ENCODE data around the gene BARHL1. TPM values are rescaled to one million over a fixed set of nuclear protein-coding genes. Genes with fewer than 3 reads are reported as not detected.

BARHL1 gene
- total RNA-seq, 4 donors from 2014 or later: not detected

DNA sequence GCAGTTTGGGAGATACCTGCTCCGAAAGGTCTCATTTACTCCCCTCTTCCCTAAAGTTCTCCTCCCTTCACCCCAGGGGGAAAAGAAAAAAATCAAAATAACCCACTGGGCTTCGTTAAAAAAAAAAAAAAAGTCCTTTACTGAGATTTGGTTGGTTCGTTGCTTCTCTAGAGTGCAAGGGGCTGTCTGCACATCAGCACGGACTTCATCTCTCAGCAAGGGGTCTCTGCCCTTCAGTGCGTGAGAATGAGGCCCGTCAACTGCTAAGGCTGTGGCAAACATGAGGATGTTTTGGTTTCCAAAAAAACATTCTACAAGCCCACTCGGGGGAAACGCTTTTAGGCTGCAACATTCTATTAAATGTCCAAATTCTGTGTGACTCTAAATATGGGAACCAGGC is 10.0 kb downstream of the BARHL1 start:
- no peak for TF ChIP-seq EP300 (IDR thresholded peaks at IDR 0.05; ENCODE audit: low read depth)
- no peak for TF ChIP-seq POLR2AphosphoS5 (IDR thresholded peaks at IDR 0.05)
- TF ChIP-seq, protein P1, sequence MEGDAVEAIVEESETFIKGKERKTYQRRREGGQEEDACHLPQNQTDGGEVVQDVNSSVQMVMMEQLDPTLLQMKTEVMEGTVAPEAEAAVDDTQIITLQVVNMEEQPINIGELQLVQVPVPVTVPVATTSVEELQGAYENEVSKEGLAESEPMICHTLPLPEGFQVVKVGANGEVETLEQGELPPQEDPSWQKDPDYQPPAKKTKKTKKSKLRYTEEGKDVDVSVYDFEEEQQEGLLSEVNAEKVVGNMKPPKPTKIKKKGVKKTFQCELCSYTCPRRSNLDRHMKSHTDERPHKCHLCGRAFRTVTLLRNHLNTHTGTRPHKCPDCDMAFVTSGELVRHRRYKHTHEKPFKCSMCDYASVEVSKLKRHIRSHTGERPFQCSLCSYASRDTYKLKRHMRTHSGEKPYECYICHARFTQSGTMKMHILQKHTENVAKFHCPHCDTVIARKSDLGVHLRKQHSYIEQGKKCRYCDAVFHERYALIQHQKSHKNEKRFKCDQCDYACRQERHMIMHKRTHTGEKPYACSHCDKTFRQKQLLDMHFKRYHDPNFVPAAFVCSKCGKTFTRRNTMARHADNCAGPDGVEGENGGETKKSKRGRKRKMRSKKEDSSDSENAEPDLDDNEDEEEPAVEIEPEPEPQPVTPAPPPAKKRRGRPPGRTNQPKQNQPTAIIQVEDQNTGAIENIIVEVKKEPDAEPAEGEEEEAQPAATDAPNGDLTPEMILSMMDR (IDR thresholded peaks at IDR 0.05): no peak
- TF ChIP-seq POLR2A (IDR thresholded peaks at IDR 0.05): no peak
- intact Hi-C loops (cut with DNase I; ENCODE audit: low total_unique reads): no loop called here
- in situ Hi-C loops (cut with MboI; ENCODE audit: low pct_ligation_motif_present in 1 of 4, low pct_unique_long_range_greater_than_20kb in 1 of 4, low sequenced_read_pairs in 3 of 4): no loop called here
- Histone ChIP-seq H3K27me3 (peaks cover 52% of the 10 kb centered on the region), H3K9me3 (no peaks in the 10 kb centered on the region), H3K4me1 (peaks cover 0 to 14% (median 12%) of the 10 kb centered on the region in 4 donors), H3K36me3 (peaks cover 0 to 9% (median 1%) of the 10 kb centered on the region in 4 donors), H3K4me3 (no peak overlapping the region), H3K27ac (no peak overlapping the region)
- 87 to 88% methylated on average over 7 to 8 of the region's 8 CpGs for WGBS, 2 donors (ENCODE audit: low coverage in 1 of 2)
- DNase-seq: no peak

DNA sequence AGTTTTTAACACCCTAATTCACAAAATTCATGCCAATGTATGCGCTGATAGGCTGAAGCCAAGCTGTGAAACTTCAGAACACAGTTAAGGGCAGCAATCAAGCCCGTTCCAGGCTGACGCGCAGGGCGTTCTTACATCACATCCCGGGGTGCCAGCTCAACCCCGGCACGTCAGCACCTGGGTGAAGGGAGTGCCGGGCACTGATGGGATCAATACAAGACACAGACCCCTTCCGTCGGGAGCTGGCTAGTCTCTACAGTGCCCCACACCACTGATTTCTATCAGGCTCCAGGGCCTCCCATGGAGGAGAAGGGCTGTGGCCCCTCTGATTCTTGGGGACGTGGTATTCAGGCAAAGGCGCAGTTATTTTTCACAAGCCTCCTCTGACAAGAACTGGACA is 12.0 kb downstream of the BARHL1 start:
- Histone ChIP-seq H3K27ac (no peak overlapping the region), H3K27me3 (peaks cover 33% of the 10 kb centered on the region), H3K4me3 (no peak overlapping the region), H3K9me3 (no peaks in the 10 kb centered on the region), H3K4me1 (peaks cover 0 to 14% (median 9%) of the 10 kb centered on the region in 4 donors), H3K36me3 (peaks cover 0 to 9% (median 1%) of the 10 kb centered on the region in 4 donors)
- WGBS, 2 donors (ENCODE audit: low coverage in 1 of 2): 98% methylated on average over 10 of the region's 13 CpGs; no CpG with 5 or more reads in 1 of the 2 donors
- intact Hi-C loops (cut with DNase I; ENCODE audit: low total_unique reads): no loop called here
- TF ChIP-seq EP300 (IDR thresholded peaks at IDR 0.05; ENCODE audit: low read depth) (no peak), POLR2A (IDR thresholded peaks at IDR 0.05) (no peak), POLR2AphosphoS5 (IDR thresholded peaks at IDR 0.05) (no peak)
- TF ChIP-seq, protein P1 (IDR thresholded peaks at IDR 0.05): no peak
- in situ Hi-C loops (cut with MboI; ENCODE audit: low pct_ligation_motif_present in 1 of 4, low pct_unique_long_range_greater_than_20kb in 1 of 4, low sequenced_read_pairs in 3 of 4): no loop called here
- DNase-seq: no peak

DNA sequence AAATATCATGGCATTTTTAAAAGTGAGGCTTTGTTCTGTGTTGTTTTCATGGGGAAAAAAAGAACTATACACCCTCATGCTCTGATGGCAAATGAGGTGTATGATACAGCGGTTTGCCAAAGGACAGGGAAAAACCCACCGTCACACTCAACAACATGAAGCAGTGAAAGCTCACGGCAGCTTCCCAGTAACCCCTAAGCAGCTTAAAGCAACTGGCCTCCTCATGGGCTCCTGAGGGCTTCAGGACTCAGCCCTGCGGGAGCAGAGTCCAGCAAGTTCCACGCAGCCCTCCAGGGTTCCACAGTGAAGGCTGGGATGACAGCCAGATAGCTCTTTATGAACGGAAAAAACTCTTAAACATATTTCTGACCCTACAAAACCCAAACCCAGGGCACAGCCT is 12.9 kb downstream of the BARHL1 start:
- intact Hi-C loops (cut with DNase I; ENCODE audit: low total_unique reads): no loop called here
- 81 to 88% methylated on average over 4 to 6 of the region's 6 CpGs for WGBS, 2 donors (ENCODE audit: low coverage in 1 of 2)

DNA sequence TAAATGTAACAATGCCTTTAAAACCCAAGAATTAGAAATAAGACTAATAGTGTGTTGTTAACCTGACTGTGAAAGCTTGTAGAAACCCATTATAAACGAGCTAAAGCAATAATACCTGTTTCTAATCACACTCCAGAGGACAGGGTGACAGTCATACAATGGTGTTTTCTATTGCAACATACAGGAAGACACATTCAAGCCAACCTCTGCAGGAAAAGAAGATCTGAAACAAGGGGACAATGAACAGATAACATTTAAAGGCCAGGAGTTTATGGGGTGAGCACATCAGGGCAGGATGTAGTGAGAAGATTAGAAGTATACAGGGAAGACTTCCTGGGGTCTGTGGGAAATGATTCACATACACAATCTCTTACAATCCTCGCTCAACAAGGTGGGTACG is 13.8 kb downstream of the BARHL1 start:
- Histone ChIP-seq H3K9me3 (no peaks in the 10 kb centered on the region), H3K4me1 (no peaks in the 10 kb centered on the region), H3K4me3 (no peak overlapping the region), H3K36me3 (peaks cover 0 to 9% (median 1%) of the 10 kb centered on the region in 4 donors), H3K27me3 (peaks cover 15% of the 10 kb centered on the region), H3K27ac (no peak overlapping the region)
- in situ Hi-C loops (cut with MboI; ENCODE audit: low pct_ligation_motif_present in 1 of 4, low pct_unique_long_range_greater_than_20kb in 1 of 4, low sequenced_read_pairs in 3 of 4): no loop called here
- WGBS, 2 donors (ENCODE audit: low coverage in 1 of 2): 17 to 81% methylated on average over 1 to 3 of the region's 3 CpGs
- DNase-seq: no peak
- no peak for TF ChIP-seq POLR2AphosphoS5 (IDR thresholded peaks at IDR 0.05)
- TF ChIP-seq EP300 (IDR thresholded peaks at IDR 0.05; ENCODE audit: low read depth): no peak
- TF ChIP-seq, protein P1 (IDR thresholded peaks at IDR 0.05): no peak
- TF ChIP-seq POLR2A (IDR thresholded peaks at IDR 0.05): no peak
- intact Hi-C loops (cut with DNase I; ENCODE audit: low total_unique reads): no loop called here

More for the DNA sequence above, 12.9 kb downstream of the BARHL1 start:
- DNase-seq: no peak
- Histone ChIP-seq H3K36me3 (peaks cover 0 to 9% (median 1%) of the 10 kb centered on the region in 4 donors), H3K4me3 (no peak overlapping the region), H3K4me1 (peaks cover 0 to 5% (median under 1%) of the 10 kb centered on the region in 4 donors), H3K27me3 (peaks cover 24% of the 10 kb centered on the region), H3K27ac (no peak overlapping the region), H3K9me3 (no peaks in the 10 kb centered on the region)
- TF ChIP-seq, protein P1 (IDR thresholded peaks at IDR 0.05): no peak
- no peak for TF ChIP-seq EP300 (IDR thresholded peaks at IDR 0.05; ENCODE audit: low read depth)
- TF ChIP-seq POLR2A (IDR thresholded peaks at IDR 0.05): no peak
- no peak for TF ChIP-seq POLR2AphosphoS5 (IDR thresholded peaks at IDR 0.05)
- in situ Hi-C loops (cut with MboI; ENCODE audit: low pct_ligation_motif_present in 1 of 4, low pct_unique_long_range_greater_than_20kb in 1 of 4, low sequenced_read_pairs in 3 of 4): no loop called here

Data from transverse colon (tissue), 4 donors.